Heart left ventricle (tissue), 16 donors: ENCODE results near the gene MBTPS2. TPM values are rescaled to one million over a fixed set of nuclear protein-coding genes. Genes with fewer than 3 reads are reported as not detected.
"Not testable (repeated sequence)": the region's sequence is repeated elsewhere in the genome, so short reads cannot be mapped to it uniquely, and the experiment has no call there.

ENCODE experiments used
- ATAC-seq, 4 donors: fragments of 200-7000 bp; cut with Tn5 transposase; one replicate each; pipeline ENCODE4 v1.9.1; 2020 to 2022; ENCODE audit warnings: moderate library complexity in 4 of 4, mild to moderate bottlenecking in 3 of 4, moderate number of reproducible peaks in 1 of 4
- DNase-seq, 5 donors: peaks; one replicate each; pipeline ENCODE4 v3.0.0-alpha.2; 2020
- H3K27ac ChIP-seq, 12 donors: fragments of 200-600 bp; sonication (generic) in 4 of 12; one replicate each; pipeline versions ENCODE4 v1.5.0 to v1.8.0; 2016 to 2022; ENCODE audit warnings: mild to moderate bottlenecking in 2 of 12
- H3K27me3 ChIP-seq, 9 donors: fragments of 200-600 bp; sonication (generic) in 2 of 9; one replicate each; pipeline versions ENCODE4 v1.5.1 to v1.8.0; 2016 to 2022; ENCODE audit warnings: mild to moderate bottlenecking in 3 of 9
- H3K36me3 ChIP-seq, 9 donors: fragments of 200-600 bp; sonication (generic) in 2 of 9; one replicate each; pipeline versions ENCODE4 v1.5.0 to v1.8.0; 2018 to 2022; ENCODE audit warnings: mild to moderate bottlenecking in 2 of 9
- H3K4me1 ChIP-seq, 12 donors: fragments of 200-600 bp; sonication (generic) in 4 of 12; one replicate each; pipeline versions ENCODE4 v1.5.0 to v1.8.0; 2016 to 2022; ENCODE audit warnings: mild to moderate bottlenecking in 3 of 12
- H3K4me3 ChIP-seq, 12 donors: fragments of 200-600 bp; sonication (generic) in 4 of 12; one replicate each; pipeline versions ENCODE4 v1.5.0 to v1.8.0; 2017 to 2022; ENCODE audit warnings: mild to moderate bottlenecking in 9 of 12, moderate library complexity in 4 of 12
- H3K9me3 ChIP-seq, 12 donors: fragments of 200-600 bp; sonication (generic) in 4 of 12; one replicate each; pipeline versions ENCODE4 v1.5.0 to v1.8.0; 2016 to 2022; ENCODE audit warnings: mild to moderate bottlenecking in 1 of 12
- CTCF ChIP-seq, 12 donors: fragments of 200-600 bp; sonication (generic) in 4 of 12; IDR thresholded peaks; one replicate each; pipeline versions ENCODE4 v1.5.0 to v1.8.0; 2018 to 2022; ENCODE audit warnings: antibody characterized with exemption in 12 of 12, mild to moderate bottlenecking in 5 of 12
- POLR2A ChIP-seq, 2 donors: fragments of 450-650 bp; IDR thresholded peaks; one replicate each; pipeline ENCODE4 v1.6.1; 2017; ENCODE audit warnings: antibody characterized with exemption in 2 of 2, mild to moderate bottlenecking in 2 of 2, moderate library complexity in 2 of 2
- WGBS, 4 donors: extraction: QIAGEN DNeasy Blood & Tissue Kit in 2 of 4; methylation state at CpG; one replicate each; pipeline versions ENCODE4 v1.1.5 to v1.1.7; 2013 to 2018; 5-methylcytosine and 5-hydroxymethylcytosine counted together
- intact Hi-C, 10 donors: fragments of 100-400 bp; cut with DNase I; formaldehyde crosslinking; loops; one replicate each; pipeline versions ENCODE4 v1.11.1 to v1.14.2; 2022
- polyA plus RNA-seq, 2 donors: library from polyadenylated mRNA; stranded (reverse); fragments of 200-250 nt; gene quantifications; one replicate each; pipeline ENCODE4 v1.2.3, GENCODE V29; 2013
- total RNA-seq, 9 donors: library from RNA; depleted of rRNA in 2 of 9; stranded (reverse); fragments of >200 nt in 2 of 9; fragmentation: NEBNext Ultra II Directional in 3 of 9; extraction: Animal tissue kit (Norgen Biotek cat#: 25700) in 3 of 9; gene quantifications; one replicate each; pipeline versions ENCODE4 v1.1.0 to v1.2.4, GENCODE V29; 2016 to 2023
- donor health status: ischemic (EF 13 %, LVEDD 7.1; RV severe dilation, severe dysfunction).
- donor health status: healthy with polysubstance abuse.
- donor health status: DM: no; HTN: yes; CAD: no.
- donor health status: DM: no; HTN: no; CAD: no.
- donor health status: ischemic (EF 25% LVEDD 6.9; RV normal size, moderate dysfunction).
- donor health status: ischemic (EF 25% LVEDD 5.7; RV mildly dilated, moderate dysfunction).
- donor health status: healthy.
- donor health status: DM: yes; HTN: yes; CAD: no.
- donor health status: ischemic (EF 35%, LVEDD 5.7; RV mildly dilated, moderate dysfunction).
- donor health status: nonischemic (EF 11% LVEDD 7.7; RV severe dilation, severe dysfunction).
- donor health status: DM: yes; HTN: yes; CAD: no.
- donor health status: PGD.
- donor health status: ischemic (EF 29% LVEDD 5.4; RV normal size, mild dysfunction).
- donor health status: nonischemic (EF 23%, LVEDD 6.1; RV moderate dilation, normal function).

The MBTPS2 gene
- total and polyA plus RNA-seq, 11 donors, result 2.6 to 14.8 (median 11.5) TPM

GRCh38 chrX:21812628-21813027 is 26.8 kb upstream of the MBTPS2 start:
- H3K9me3 ChIP-seq, result no peaks in the 10 kb centered on the region
- no peaks in the 10 kb centered on the region for H3K27me3 ChIP-seq
- DNase-seq (no peak), ATAC-seq (no peak)
- intact Hi-C loops, result no loop called here
- no peaks in the 10 kb centered on the region for H3K4me1 ChIP-seq
- TF ChIP-seq CTCF (IDR thresholded peaks at IDR 0.05) (no peak), POLR2A (IDR thresholded peaks at IDR 0.05) (no peak)
- H3K4me3 ChIP-seq, result no peak overlapping the region
- H3K36me3 ChIP-seq, result no peaks in the 10 kb centered on the region
- no peak overlapping the region for H3K27ac ChIP-seq
- 71 to 89% (median 77%) methylated on average over 2 of the region's 2 CpGs for WGBS, 4 donors

- DNase-seq, result no peak
- Histone ChIP-seq H3K4me1 (no peaks in the 10 kb centered on the region), H3K9me3 (no peaks in the 10 kb centered on the region), H3K27ac (no peak overlapping the region), H3K27me3 (no peaks in the 10 kb centered on the region), H3K36me3 (no peaks in the 10 kb centered on the region), H3K4me3 (no peak overlapping the region)
- no peak for TF ChIP-seq POLR2A (IDR thresholded peaks at IDR 0.05)
- no peak for TF ChIP-seq CTCF (IDR thresholded peaks at IDR 0.05)
- intact Hi-C loops, result no loop called here
- no peak for ATAC-seq
Measured at GRCh38 chrX:21813612-21814368, 25.6 kb upstream of the MBTPS2 start.

- Histone ChIP-seq H3K27ac (no peak overlapping the region), H3K4me3 (no peak overlapping the region), H3K36me3 (no peaks in the 10 kb centered on the region), H3K4me1 (no peaks in the 10 kb centered on the region), H3K27me3 (no peaks in the 10 kb centered on the region), H3K9me3 (no peaks in the 10 kb centered on the region)
- ATAC-seq (no peak), DNase-seq (no peak)
- WGBS, 4 donors, result 69 to 93% (median 78%) methylated on average over 5 of the region's 5 CpGs
- intact Hi-C loops, result no loop called here
- TF ChIP-seq CTCF (IDR thresholded peaks at IDR 0.05), result no peak
- no peak for TF ChIP-seq POLR2A (IDR thresholded peaks at IDR 0.05)
Measured at GRCh38 chrX:21816136-21816535, 23.3 kb upstream of the MBTPS2 start.

GRCh38 chrX:21820170-21820569 is 19.2 kb upstream of the MBTPS2 start:
- H3K27ac ChIP-seq, DNase-seq, intact Hi-C loops, H3K36me3 ChIP-seq, H3K27me3 ChIP-seq, ATAC-seq, H3K9me3 ChIP-seq, H3K4me1 ChIP-seq, H3K4me3 ChIP-seq: not testable (repeated sequence)
- WGBS, 4 donors, result 74 to 100% (median 90%) methylated on average over 1 of the region's 1 CpG

- DNase-seq (peak in 1 of 5 donors; percentile 29), ATAC-seq (peak in 3 of 4 donors; percentile 55 to 57 (median 56))
- no peaks in the 10 kb centered on the region for H3K27me3 ChIP-seq
- WGBS, 4 donors, result 48 to 76% (median 64%) methylated on average over 3 of the region's 3 CpGs
- H3K27ac ChIP-seq, result no peak overlapping the region
- no peaks in the 10 kb centered on the region for H3K4me1 ChIP-seq
- intact Hi-C loops, result no loop called here
- H3K4me3 ChIP-seq, result no peak overlapping the region
- H3K36me3 ChIP-seq, result no peaks in the 10 kb centered on the region
- TF ChIP-seq POLR2A (IDR thresholded peaks at IDR 0.05) (no peak), CTCF (IDR thresholded peaks at IDR 0.05) (no peak)
- H3K9me3 ChIP-seq, result no peaks in the 10 kb centered on the region
Measured at GRCh38 chrX:21821875-21822274, 17.5 kb upstream of the MBTPS2 start.
